Trophoblast cell (in vitro differentiated cells and primary cell): ENCODE results near the gene GNL1.

Source experiments
- DNase-seq, 2 donors: peaks; one replicate each; pipeline ENCODE4 v3.0.0-alpha.2; 2016
- H2AFZ ChIP-seq: 2 replicates; pipeline ENCODE4 v1.6.1; 2013; ENCODE audit warnings: low read length, moderate library complexity, mild to moderate bottlenecking; ENCODE audit not compliant: insufficient read depth, poor library complexity
- H2AK5ac ChIP-seq: 2 replicates; pipeline ENCODE4 v1.6.1; 2013; ENCODE audit warnings: mild to moderate bottlenecking, low read length
- H2BK120ac ChIP-seq: 2 replicates; pipeline ENCODE4 v1.6.1; 2013; ENCODE audit warnings: low read length, mild to moderate bottlenecking, moderate library complexity; ENCODE audit not compliant: insufficient read depth, poor library complexity
- H2BK12ac ChIP-seq: 2 replicates; pipeline ENCODE4 v1.6.1; 2013; ENCODE audit warnings: mild to moderate bottlenecking, low read length, moderate library complexity
- H2BK5ac ChIP-seq: 2 replicates; pipeline ENCODE4 v1.6.1; 2013; ENCODE audit warnings: low read length, low read depth, moderate library complexity, mild to moderate bottlenecking; ENCODE audit not compliant: poor library complexity
- H3K14ac ChIP-seq: 2 replicates; pipeline ENCODE4 v1.6.1; 2013; ENCODE audit warnings: mild to moderate bottlenecking, low read length
- H3K18ac ChIP-seq: 2 replicates; pipeline ENCODE4 v1.6.1; 2013; ENCODE audit warnings: mild to moderate bottlenecking, low read length
- H3K23ac ChIP-seq: 2 replicates; pipeline ENCODE4 v1.6.1; 2013; ENCODE audit warnings: low read length
- H3K27ac ChIP-seq: 2 replicates; pipeline ENCODE4 v1.5.1; 2013; ENCODE audit warnings: low read depth, mild to moderate bottlenecking, inconsistent platforms, low read length, moderate library complexity
- H3K27me3 ChIP-seq: 2 replicates; pipeline ENCODE4 v1.6.1; 2013; ENCODE audit warnings: inconsistent platforms, mild to moderate bottlenecking, low read length, moderate library complexity; ENCODE audit not compliant: insufficient read depth
- H3K36me3 ChIP-seq, 2 experiments: 1 replicate in 1 of 2; 2 replicates in 1 of 2; pipeline ENCODE4 v1.6.1; 2013; ENCODE audit warnings: low read length in 2 of 2, mild to moderate bottlenecking in 2 of 2, moderate library complexity in 1 of 2; ENCODE audit not compliant: insufficient read depth in 2 of 2, control insufficient read depth in 1 of 2
- H3K4ac ChIP-seq: 2 replicates; pipeline ENCODE4 v1.6.1; 2013; ENCODE audit warnings: low read depth, mild to moderate bottlenecking, low read length, moderate library complexity
- H3K4me1 ChIP-seq, 2 experiments: 1 replicate in 1 of 2; 2 replicates in 1 of 2; pipeline ENCODE4 v1.6.1; 2013; ENCODE audit warnings: low read length in 2 of 2, mild to moderate bottlenecking in 2 of 2, moderate library complexity in 1 of 2; ENCODE audit not compliant: insufficient read depth in 2 of 2, control insufficient read depth in 1 of 2
- H3K4me2 ChIP-seq: 2 replicates; pipeline ENCODE4 v1.6.1; 2013; ENCODE audit warnings: inconsistent platforms, mild to moderate bottlenecking, low read length, moderate library complexity
- H3K4me3 ChIP-seq: 2 replicates; pipeline ENCODE4 v1.5.1; 2013; ENCODE audit warnings: mild to moderate bottlenecking, low read depth, low read length, inconsistent platforms
- H3K79me1 ChIP-seq: one replicate; pipeline ENCODE4 v1.6.1; 2013; ENCODE audit warnings: low read length
- H3K79me2 ChIP-seq: 2 replicates; pipeline ENCODE4 v1.6.1; 2013; ENCODE audit warnings: low read length, mild to moderate bottlenecking; ENCODE audit not compliant: control insufficient read depth, insufficient read depth, poor library complexity
- H3K9ac ChIP-seq: 2 replicates; pipeline ENCODE4 v1.6.1; 2013; ENCODE audit warnings: mild to moderate bottlenecking, low read length
- H3K9me3 ChIP-seq: 2 replicates; pipeline ENCODE4 v1.6.1; 2013; ENCODE audit warnings: low read depth, mild to moderate bottlenecking, control low read depth, inconsistent platforms, low read length; ENCODE audit not compliant: insufficient read depth
- H4K12ac ChIP-seq: 2 replicates; pipeline ENCODE4 v1.6.1; 2013; ENCODE audit warnings: low read depth, mild to moderate bottlenecking, low read length, moderate library complexity
- H4K8ac ChIP-seq: 2 replicates; pipeline ENCODE4 v1.6.1; 2013; ENCODE audit warnings: low read depth, mild to moderate bottlenecking, low read length, moderate library complexity
- H4K91ac ChIP-seq: one replicate; pipeline ENCODE4 v1.6.1; 2013; ENCODE audit warnings: low read depth, mild to moderate bottlenecking, low read length, moderate library complexity
- WGBS: extraction: QIAGEN DNeasy Blood & Tissue Kit; methylation state at CpG from one replicate; pipeline ENCODE4 v1.1.7; 2013; ENCODE audit warnings: missing lambda C conversion rate; ENCODE audit not compliant: insufficient read length, insufficient coverage; ENCODE audit errors: extremely low coverage; 5-methylcytosine and 5-hydroxymethylcytosine counted together

GNL1 gene

DNA sequence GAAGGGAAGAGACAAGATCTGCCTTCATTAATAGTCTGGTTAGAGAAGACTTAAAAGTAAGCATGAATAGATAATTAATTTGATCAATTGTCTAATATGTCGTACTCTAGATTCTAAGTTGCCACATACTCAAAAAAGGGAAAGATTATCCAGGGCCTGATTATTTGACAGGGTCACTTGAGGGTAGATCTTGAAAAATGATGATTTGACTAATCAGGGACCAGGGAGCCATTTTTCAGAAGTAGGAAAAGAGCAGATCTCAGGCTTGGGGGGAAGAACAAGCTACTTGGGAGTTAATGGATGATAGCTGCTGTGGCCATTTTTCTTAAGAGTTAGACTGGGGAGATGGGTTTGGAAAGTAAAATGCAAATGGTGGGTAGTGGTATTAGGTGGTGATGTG, 36.0 kb upstream of the GNL1 start:
- peak overlapping the region; percentile 89 for H3K27ac ChIP-seq
- H2BK5ac ChIP-seq: no peak overlapping the region
- H2AK5ac ChIP-seq: no peak overlapping the region
- no CpG with 5 or more reads among the region's 1 CpG for WGBS
- H3K4me3 ChIP-seq: no peak overlapping the region
- H3K79me2 ChIP-seq: peaks cover 1% of the 10 kb centered on the region
- no peak overlapping the region for H3K23ac ChIP-seq
- H3K27me3 ChIP-seq: no peaks in the 10 kb centered on the region
- no peaks in the 10 kb centered on the region for H3K9me3 ChIP-seq
- no peak overlapping the region for H3K18ac ChIP-seq
- H3K4me2 ChIP-seq: no peak overlapping the region
- no peak overlapping the region for H4K91ac ChIP-seq
- H3K4me1 ChIP-seq: peaks cover 19% of the 10 kb centered on the region in 2 experiments
- H4K8ac ChIP-seq: no peak overlapping the region
- H3K36me3 ChIP-seq: peaks cover 37 to 47% of the 10 kb centered on the region in 2 experiments
- no peak overlapping the region for H2AFZ ChIP-seq
- H2BK120ac ChIP-seq: no peak overlapping the region
- DNase-seq: no peak
- H3K4ac ChIP-seq: peak overlapping the region; percentile 24
- H3K79me1 ChIP-seq: peaks cover 10% of the 10 kb centered on the region
- H2BK12ac ChIP-seq: no peak overlapping the region
- H4K12ac ChIP-seq: no peak overlapping the region
- no peak overlapping the region for H3K9ac ChIP-seq
- H3K14ac ChIP-seq: no peak overlapping the region

DNA sequence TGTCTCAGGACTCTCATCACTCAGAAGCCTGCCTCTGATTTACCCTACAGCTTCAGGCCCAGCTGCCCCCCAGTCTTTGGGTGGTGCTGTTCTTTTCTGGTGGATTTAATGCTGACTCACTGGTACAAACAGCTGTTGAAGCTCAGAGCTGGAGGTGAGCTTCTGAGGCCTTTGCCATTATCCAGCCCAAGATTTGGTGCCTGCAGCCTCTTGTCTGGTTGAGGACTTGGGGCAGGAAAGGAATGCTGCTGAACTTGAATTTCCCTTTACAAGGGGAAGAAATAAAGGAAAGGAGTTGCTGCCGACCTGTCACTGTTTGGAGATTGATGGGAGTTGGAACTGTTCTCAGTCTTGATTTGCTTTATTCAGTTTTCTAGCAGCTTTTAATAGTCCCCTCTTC, 34.7 kb upstream of the GNL1 start:
- Histone ChIP-seq H3K4me3 (no peak overlapping the region), H2BK120ac (no peak overlapping the region), H4K12ac (no peak overlapping the region), H3K4ac (no peak overlapping the region), H2AFZ (no peak overlapping the region), H3K79me2 (peaks cover 1% of the 10 kb centered on the region), H3K4me1 (peaks cover 19% of the 10 kb centered on the region in 2 experiments), H2BK5ac (peak overlapping the region; percentile 75), H3K27me3 (no peaks in the 10 kb centered on the region), H3K18ac (no peak overlapping the region), H3K27ac (peak overlapping the region; percentile 89), H3K36me3 (peaks cover 48 to 59% of the 10 kb centered on the region in 2 experiments), H3K9ac (no peak overlapping the region), H4K8ac (no peak overlapping the region), H3K14ac (no peak overlapping the region), H4K91ac (peak overlapping the region; percentile 78), H3K23ac (no peak overlapping the region), H3K79me1 (peaks cover 10% of the 10 kb centered on the region), H2AK5ac (no peak overlapping the region), H2BK12ac (peak overlapping the region; percentile 21), H3K9me3 (no peaks in the 10 kb centered on the region), H3K4me2 (peak overlapping the region; percentile 42)
- WGBS: no CpG with 5 or more reads among the region's 1 CpG
- peak; percentile 83 to 93 for DNase-seq

DNA sequence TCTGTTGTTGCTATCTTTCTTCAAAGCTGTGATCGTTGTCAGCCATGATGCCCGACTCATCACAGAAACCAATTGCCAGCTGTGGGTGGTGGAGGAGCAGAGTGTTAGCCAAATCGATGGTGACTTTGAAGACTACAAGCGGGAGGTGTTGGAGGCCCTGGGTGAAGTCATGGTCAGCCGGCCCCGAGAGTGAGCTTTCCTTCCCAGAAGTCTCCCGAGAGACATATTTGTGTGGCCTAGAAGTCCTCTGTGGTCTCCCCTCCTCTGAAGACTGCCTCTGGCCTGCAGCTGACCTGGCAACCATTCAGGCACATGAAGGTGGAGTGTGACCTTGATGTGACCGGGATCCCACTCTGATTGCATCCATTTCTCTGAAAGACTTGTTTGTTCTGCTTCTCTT, 34.2 kb upstream of the GNL1 start:
- Histone ChIP-seq H3K4me3 (no peak overlapping the region), H4K12ac (no peak overlapping the region), H3K23ac (no peak overlapping the region), H3K79me2 (peaks cover 1% of the 10 kb centered on the region), H3K9ac (no peak overlapping the region), H3K27me3 (no peaks in the 10 kb centered on the region), H3K4ac (no peak overlapping the region), H3K14ac (peak overlapping the region; percentile 71), H3K79me1 (peaks cover 10% of the 10 kb centered on the region), H4K8ac (peak overlapping the region; percentile 43), H3K18ac (peak overlapping the region; percentile 27), H3K27ac (peak overlapping the region; percentile 89), H2BK5ac (peak overlapping the region; percentile 75), H2BK120ac (peak overlapping the region; percentile 28), H3K36me3 (peaks cover 53 to 64% of the 10 kb centered on the region in 2 experiments), H3K4me1 (peaks cover 19% of the 10 kb centered on the region in 2 experiments), H2AFZ (no peak overlapping the region), H3K9me3 (no peaks in the 10 kb centered on the region), H2BK12ac (peak overlapping the region; percentile 21), H3K4me2 (peak overlapping the region; percentile 8), H4K91ac (peak overlapping the region; percentile 78), H2AK5ac (peak overlapping the region; percentile 6)
- WGBS: no CpG with 5 or more reads among the region's 8 CpGs
- DNase-seq: no peak

DNA sequence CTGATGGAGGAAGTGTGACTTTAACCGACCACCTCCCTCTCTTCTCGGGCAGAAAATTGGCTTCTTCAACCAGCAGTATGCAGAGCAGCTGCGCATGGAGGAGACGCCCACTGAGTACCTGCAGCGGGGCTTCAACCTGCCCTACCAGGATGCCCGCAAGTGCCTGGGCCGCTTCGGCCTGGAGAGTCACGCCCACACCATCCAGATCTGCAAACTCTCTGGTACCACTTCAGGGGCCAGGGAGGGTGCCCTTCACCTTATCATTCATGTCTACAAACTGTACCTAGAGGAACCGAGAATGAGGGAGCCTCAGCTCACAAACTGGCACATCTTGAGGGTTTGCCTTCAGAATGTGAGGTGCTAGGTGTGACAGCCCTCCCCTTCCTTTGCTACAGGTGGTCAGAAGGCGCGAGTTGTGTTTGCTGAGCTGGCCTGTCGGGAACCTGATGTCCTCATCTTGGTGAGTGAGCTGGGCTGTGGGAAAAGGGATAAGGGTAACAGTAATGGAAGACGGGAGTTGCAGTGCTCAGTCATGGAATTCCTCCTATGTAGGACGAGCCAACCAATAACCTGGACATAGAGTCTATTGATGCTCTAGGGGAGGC, 33.6 kb upstream of the GNL1 start:
- H2AFZ ChIP-seq: no peak overlapping the region
- no peak overlapping the region for H4K91ac ChIP-seq
- no peak overlapping the region for H2BK5ac ChIP-seq
- WGBS: no CpG with 5 or more reads among the region's 15 CpGs
- H3K4me2 ChIP-seq: no peak overlapping the region
- no peak for DNase-seq
- H3K9me3 ChIP-seq: no peaks in the 10 kb centered on the region
- H4K8ac ChIP-seq: no peak overlapping the region
- H3K79me2 ChIP-seq: peaks cover 1% of the 10 kb centered on the region
- no peak overlapping the region for H2AK5ac ChIP-seq
- H3K4ac ChIP-seq: no peak overlapping the region
- peaks cover 10% of the 10 kb centered on the region for H3K79me1 ChIP-seq
- no peak overlapping the region for H3K9ac ChIP-seq
- peaks cover 60 to 67% of the 10 kb centered on the region in 2 experiments for H3K36me3 ChIP-seq
- no peak overlapping the region for H2BK12ac ChIP-seq
- H4K12ac ChIP-seq: no peak overlapping the region
- peak overlapping the region; percentile 89 for H3K27ac ChIP-seq
- peak overlapping the region; percentile 28 for H2BK120ac ChIP-seq
- no peaks in the 10 kb centered on the region for H3K27me3 ChIP-seq
- peaks cover 19% of the 10 kb centered on the region in 2 experiments for H3K4me1 ChIP-seq
- no peak overlapping the region for H3K14ac ChIP-seq
- H3K18ac ChIP-seq: no peak overlapping the region
- H3K4me3 ChIP-seq: no peak overlapping the region
- no peak overlapping the region for H3K23ac ChIP-seq
